ENCODE results near the gene CFAP46.
"Not testable (repeated sequence)": the region's sequence is repeated elsewhere in the genome, so short reads cannot be mapped to it uniquely, and the experiment has no call there.

Gene CFAP46

GRCh38 chr10:132825783-132826523 is 116.4 kb downstream of the CFAP46 start:
- DNase-seq (ENCODE audit: low read depth) = not testable (repeated sequence)

GRCh38 chr10:132820056-132820455 is 122.3 kb downstream of the CFAP46 start:
- no peak for DNase-seq (ENCODE audit: low read depth)

GRCh38 chr10:132817701-132818211 is 124.6 kb downstream of the CFAP46 start:
- DNase-seq (ENCODE audit: low read depth) = no peak

- no peak for DNase-seq (ENCODE audit: low read depth)
These were observed 125.7 kb downstream of the CFAP46 start for GRCh38 chr10:132816718-132817117.

- DNase-seq (ENCODE audit: low read depth) = no peak
These were observed 127.1 kb downstream of the CFAP46 start for GRCh38 chr10:132815168-132815857.

GRCh38 chr10:132814469-132814856 is 127.9 kb downstream of the CFAP46 start:
- no peak for DNase-seq (ENCODE audit: low read depth)

GRCh38 chr10:132813560-132814468 is 128.6 kb downstream of the CFAP46 start:
- no peak for DNase-seq (ENCODE audit: low read depth)

- no peak for DNase-seq (ENCODE audit: low read depth)
These were observed 129.4 kb downstream of the CFAP46 start for GRCh38 chr10:132813001-132813401.

GRCh38 chr10:132812520-132812919 is 129.8 kb downstream of the CFAP46 start:
- no peak for DNase-seq (ENCODE audit: low read depth)

GRCh38 chr10:132811891-132812481 is 130.4 kb downstream of the CFAP46 start:
- no peak for DNase-seq (ENCODE audit: low read depth)

- DNase-seq (ENCODE audit: low read depth) = no peak
These were observed 131.3 kb downstream of the CFAP46 start for GRCh38 chr10:132810807-132811700.

- DNase-seq (ENCODE audit: low read depth) = no peak
These were observed 132.1 kb downstream of the CFAP46 start for GRCh38 chr10:132810141-132810806.

GRCh38 chr10:132809232-132810140 is 132.9 kb downstream of the CFAP46 start:
- DNase-seq (ENCODE audit: low read depth) = no peak

- DNase-seq (ENCODE audit: low read depth) = no peak
These were observed 133.8 kb downstream of the CFAP46 start for GRCh38 chr10:132808383-132809231.

- DNase-seq (ENCODE audit: low read depth) = no peak
These were observed 134.7 kb downstream of the CFAP46 start for GRCh38 chr10:132807621-132808049.

- no peak for DNase-seq (ENCODE audit: low read depth)
These were observed 135.8 kb downstream of the CFAP46 start for GRCh38 chr10:132806561-132807003.

- DNase-seq (ENCODE audit: low read depth) = no peak
These were observed 136.3 kb downstream of the CFAP46 start for GRCh38 chr10:132806110-132806509.

- DNase-seq (ENCODE audit: low read depth) = no peak
These were observed 136.8 kb downstream of the CFAP46 start for GRCh38 chr10:132805599-132805998.

Data from stimulated activated CD8-positive, alpha-beta memory T cell treated with anti-CD3 and anti-CD28 coated beads, Interleukin-15, amount 100 ng/mL, for 24 hours (primary cell).